Measurements from ENCODE around the gene IGF1. TPM values are rescaled to one million over a fixed set of nuclear protein-coding genes. Genes with fewer than 3 reads are reported as not detected.
A peak's percentile ranks its signal among the peaks of the same experiment; 100 is the strongest.

The IGF1 gene
- total RNA-seq, 2 donors from 2014 or later = 61.6 to 75.9 TPM

DNA sequence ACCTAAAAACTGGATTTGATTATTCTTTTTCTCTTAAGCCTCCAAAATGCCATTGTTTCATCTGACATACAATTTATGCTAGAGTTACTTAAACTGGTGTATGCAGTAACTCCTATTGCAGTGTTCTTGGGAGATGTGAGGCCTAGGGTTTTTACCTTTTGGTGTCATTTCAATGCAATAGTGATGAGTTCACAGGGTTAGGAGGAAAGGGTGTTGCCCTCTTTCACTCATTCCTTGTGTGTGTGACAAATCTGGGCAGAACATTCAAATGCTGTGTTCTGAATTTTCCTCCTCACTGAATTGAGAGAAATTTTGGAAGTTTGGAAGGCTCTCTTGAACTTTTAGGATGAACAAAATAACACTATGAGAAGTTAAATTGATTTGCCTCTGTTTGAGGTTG, 69.9 kb downstream of the IGF1 start:
- intact Hi-C loops (cut with DNase I) = no loop called here
- ATAC-seq = no peak

GRCh38 chr12:102408487-102409297, 71.7 kb downstream of the IGF1 start:
- intact Hi-C loops (cut with DNase I) = no loop called here
- no peak for ATAC-seq
- DNase-seq = no peak

More for the DNA sequence above, 69.9 kb downstream of the IGF1 start:
- no peak for DNase-seq

- intact Hi-C loops (cut with DNase I) = no loop called here
- DNase-seq (no peak), ATAC-seq (no peak)
Measured at GRCh38 chr12:102407776-102408486, 72.4 kb downstream of the IGF1 start.

DNA sequence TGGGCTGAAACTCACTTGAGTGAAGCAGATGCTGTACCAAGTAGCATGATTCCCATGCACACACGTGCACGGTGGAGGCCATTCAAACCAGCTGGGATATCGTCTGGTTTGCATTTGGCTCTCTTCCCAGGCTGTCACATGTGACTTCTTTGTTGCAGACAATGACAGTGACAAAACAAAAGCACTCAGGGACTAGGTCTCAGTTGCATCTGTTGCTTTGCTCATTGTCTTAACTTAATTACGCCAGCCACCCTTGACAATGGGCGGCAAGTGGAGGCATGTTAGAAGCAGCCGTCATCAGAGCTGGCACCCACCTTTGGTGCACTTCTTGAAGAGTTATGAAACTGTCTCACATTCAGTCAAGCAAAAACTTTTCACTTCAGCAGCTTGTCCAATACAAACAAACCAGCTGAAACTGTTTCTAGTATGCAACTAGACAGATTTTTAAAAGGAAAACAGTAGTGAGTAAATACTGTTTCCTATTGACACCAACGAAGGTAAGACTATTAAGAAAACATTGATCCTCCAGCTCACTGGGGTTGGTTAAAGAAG, 74.3 kb downstream of the IGF1 start:
- ATAC-seq (peak; percentile 38 to 65), DNase-seq (peak; percentile 27)
- intact Hi-C loops (cut with DNase I) = no loop called here

- no peak for ATAC-seq
- DNase-seq = no peak
- intact Hi-C loops (cut with DNase I) = no loop called here
Measured at GRCh38 chr12:102401087-102401486, 79.3 kb downstream of the IGF1 start.

- intact Hi-C loops (cut with DNase I) = no loop called here
- DNase-seq (no peak), ATAC-seq (no peak)
Measured at GRCh38 chr12:102399653-102400052, 80.7 kb downstream of the IGF1 start.

GRCh38 chr12:102396276-102396675, 84.1 kb downstream of the IGF1 start:
- ATAC-seq (no peak), DNase-seq (no peak)
- intact Hi-C loops (cut with DNase I) = no loop called here

DNA sequence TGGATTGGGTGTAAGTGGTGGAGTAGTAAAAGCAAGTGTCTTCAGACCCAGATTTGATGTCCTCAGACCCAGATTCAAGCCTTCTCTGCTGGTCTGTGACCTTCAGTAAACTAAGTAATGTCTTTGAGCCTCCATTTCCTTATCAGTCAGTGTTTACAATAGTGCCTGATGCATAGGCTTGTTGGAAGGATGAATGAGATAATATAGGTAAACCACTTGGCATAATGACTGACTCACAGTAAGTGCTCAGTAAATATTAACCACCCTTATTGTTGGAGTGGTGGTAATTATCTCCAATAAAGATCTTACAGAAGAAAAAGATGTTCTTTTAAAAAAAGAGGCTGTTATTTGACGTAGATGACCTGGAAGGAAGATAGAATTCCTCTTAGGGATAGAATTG, 86.2 kb downstream of the IGF1 start:
- DNase-seq = no peak
- no peak for ATAC-seq
- intact Hi-C loops (cut with DNase I) = no loop called here

GRCh38 chr12:102390068-102390467, 90.3 kb downstream of the IGF1 start:
- DNase-seq = no peak
- no peak for ATAC-seq
- intact Hi-C loops (cut with DNase I) = no loop called here

DNA sequence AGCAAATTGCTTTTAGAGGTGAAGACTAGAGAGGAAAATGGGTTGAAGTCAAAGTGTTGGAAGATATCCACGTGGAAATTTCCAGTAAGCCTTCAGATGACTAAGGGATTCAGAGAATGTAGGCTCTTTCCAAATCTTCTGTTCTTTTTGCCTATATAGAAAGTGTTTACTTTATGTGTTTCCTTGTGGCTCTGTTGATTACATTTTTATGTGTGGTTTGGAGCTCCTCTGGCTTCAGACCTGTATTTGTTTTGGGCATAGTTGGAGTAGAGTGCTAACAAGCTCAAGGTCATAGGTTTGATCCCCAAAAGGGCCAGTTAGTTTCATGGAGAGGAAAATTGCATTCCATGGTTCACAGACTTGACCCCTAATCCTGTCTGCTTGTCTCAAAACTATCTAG, 91.9 kb downstream of the IGF1 start:
- intact Hi-C loops (cut with DNase I) = no loop called here
- no peak for DNase-seq
- no peak for ATAC-seq

- DNase-seq = no peak
- intact Hi-C loops (cut with DNase I) = no loop called here
- ATAC-seq = no peak
Measured at GRCh38 chr12:102385343-102385742, 95.0 kb downstream of the IGF1 start.

- DNase-seq = no peak
- ATAC-seq = peak in 1 of 2 donors; percentile 31
Measured at GRCh38 chr12:102379346-102380162, 100.8 kb downstream of the IGF1 start.

GRCh38 chr12:102376781-102377180, 103.6 kb downstream of the IGF1 start:
- intact Hi-C loops (cut with DNase I) = no loop called here
- ATAC-seq = no peak
- DNase-seq = no peak

More at GRCh38 chr12:102379346-102380162, 100.8 kb downstream of the IGF1 start:
- intact Hi-C loops (cut with DNase I) = no loop called here

DNA sequence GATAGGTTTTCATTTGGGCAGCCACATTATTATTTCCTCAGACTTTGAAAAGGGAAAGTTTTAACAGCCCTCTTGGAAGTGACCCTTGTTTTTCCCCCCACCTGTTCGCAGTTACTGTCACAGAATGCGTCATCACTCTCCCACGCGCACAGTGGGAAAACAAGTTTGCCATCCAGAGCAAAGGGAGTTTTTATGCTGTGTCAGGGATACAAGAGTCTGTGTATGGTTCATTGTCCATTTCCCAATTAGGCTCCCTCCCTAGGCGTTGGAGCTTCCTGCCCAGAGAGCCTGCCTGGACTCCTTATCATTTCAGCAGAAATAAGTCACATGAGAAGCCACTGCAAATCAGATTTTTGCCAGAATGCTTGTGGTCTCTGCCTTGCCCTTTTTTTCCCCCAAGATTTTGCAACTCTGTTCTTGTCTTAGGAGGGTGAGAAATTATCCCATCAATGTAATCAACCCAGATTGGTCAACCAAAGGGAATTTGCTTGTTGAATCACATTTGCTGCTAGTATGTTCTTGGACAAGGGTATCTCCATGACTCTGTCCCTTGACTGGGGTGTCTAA, 104.1 kb downstream of the IGF1 start:
- DNase-seq = no peak
- peak in 1 of 2 donors; percentile 90 for ATAC-seq
- intact Hi-C loops (cut with DNase I) = no loop called here

DNA sequence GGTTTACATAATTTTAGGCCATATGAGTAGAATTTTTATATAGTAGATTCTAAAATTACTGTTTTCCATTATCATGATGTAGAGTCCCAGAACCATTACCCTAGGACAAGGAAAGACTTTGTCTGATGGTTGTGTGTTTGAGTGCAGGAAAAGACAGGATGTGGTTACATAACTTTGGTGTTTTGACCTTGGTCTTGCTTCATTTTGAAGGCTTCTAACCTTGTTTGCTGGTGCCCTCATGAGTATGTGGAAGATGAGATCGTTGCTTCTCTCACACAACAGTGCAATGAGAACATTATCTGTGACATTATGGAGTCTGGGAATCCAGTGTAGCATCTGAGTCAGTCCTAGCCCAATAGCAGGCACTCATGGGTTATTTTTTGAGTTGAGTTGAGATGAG, 106.2 kb downstream of the IGF1 start:
- intact Hi-C loops (cut with DNase I) = no loop called here
- no peak for DNase-seq
- no peak for ATAC-seq

- DNase-seq (no peak), ATAC-seq (no peak)
- intact Hi-C loops (cut with DNase I) = no loop called here
Measured at GRCh38 chr12:102372087-102372486, 108.3 kb downstream of the IGF1 start.

DNA sequence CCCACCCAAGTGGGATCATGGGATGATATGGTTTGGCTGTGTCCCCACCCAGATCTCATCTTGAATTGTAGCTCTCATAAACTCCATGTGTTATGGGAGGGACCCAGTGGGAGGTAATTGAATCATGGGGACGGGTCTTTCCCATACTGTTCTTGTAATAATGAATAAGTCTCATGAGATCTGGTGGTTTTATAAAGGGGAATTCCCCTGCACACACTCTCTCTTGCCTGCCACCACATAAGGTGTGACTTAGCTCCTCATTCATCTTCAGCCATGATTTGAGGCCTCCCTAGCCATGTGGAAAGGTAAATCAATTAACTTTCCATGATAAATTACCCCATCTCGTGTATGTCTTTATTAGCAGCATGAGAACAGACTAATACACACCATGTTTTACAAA, 109.2 kb downstream of the IGF1 start:
- ATAC-seq (no peak), DNase-seq (no peak)
- intact Hi-C loops (cut with DNase I) = no loop called here

DNA sequence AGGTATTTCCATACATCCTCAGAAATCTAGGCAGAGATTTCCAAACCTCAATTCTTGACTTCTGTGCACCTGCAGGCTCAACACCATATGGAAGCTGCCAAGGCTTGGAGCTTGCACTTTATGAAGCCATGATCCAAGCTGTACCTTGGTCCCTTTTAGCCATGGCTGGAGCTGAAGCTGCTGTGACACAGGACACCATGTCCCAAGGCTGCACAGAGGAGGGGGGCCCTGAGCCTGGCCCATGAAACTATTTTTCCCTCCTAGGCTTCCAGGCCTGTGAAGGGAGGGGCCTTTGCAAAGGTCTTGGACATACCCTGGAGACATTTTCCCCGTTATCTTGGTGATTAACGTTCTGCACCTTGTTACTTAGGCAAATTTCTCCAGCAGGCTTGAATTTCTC, 110.5 kb downstream of the IGF1 start:
- intact Hi-C loops (cut with DNase I) = loop anchor here in 1 of 2 donors (2.0 kb wide), 1 partner anchor 79 kb away; no protein-coding TSS in a partner anchor
- DNase-seq (no peak), ATAC-seq (no peak)

GRCh38 chr12:102365365-102365764, 115.0 kb downstream of the IGF1 start:
- ATAC-seq (no peak), DNase-seq (no peak)
- intact Hi-C loops (cut with DNase I) = no loop called here

All from left cardiac atrium (tissue), 4 donors.